HG03558 (cell line): ENCODE measurements around the gene SLC22A23.

Experiments
- ATAC-seq: cut with Tn5 transposase; IDR thresholded peaks from one replicate; pipeline ENCODE4 v1.9.1; 2021; ENCODE audit warnings: moderate number of reproducible peaks; ENCODE audit not compliant: unreplicated experiment; ENCODE audit errors: extremely low read depth

SLC22A23 gene

GRCh38 chr6:3340894-3341293, 116.0 kb downstream of the SLC22A23 start:
- no peak for ATAC-seq

- no peak for ATAC-seq
Observed at GRCh38 chr6:3340358-3340802, 116.5 kb downstream of the SLC22A23 start.

- ATAC-seq = no peak
Observed at GRCh38 chr6:3339811-3340210, 117.0 kb downstream of the SLC22A23 start.

GRCh38 chr6:3337521-3338350, 119.1 kb downstream of the SLC22A23 start:
- ATAC-seq = no peak

- no peak for ATAC-seq
Observed at GRCh38 chr6:3336859-3337515, 119.9 kb downstream of the SLC22A23 start.

GRCh38 chr6:3336066-3336786, 120.6 kb downstream of the SLC22A23 start:
- ATAC-seq = no peak

- no peak for ATAC-seq
Observed at GRCh38 chr6:3335169-3335568, 121.7 kb downstream of the SLC22A23 start.

GRCh38 chr6:3334555-3334954, 122.3 kb downstream of the SLC22A23 start:
- no peak for ATAC-seq

GRCh38 chr6:3333263-3333662, 123.6 kb downstream of the SLC22A23 start:
- peak; percentile 52 for ATAC-seq

GRCh38 chr6:3331971-3332370, 124.9 kb downstream of the SLC22A23 start:
- no peak for ATAC-seq

GRCh38 chr6:3331494-3331893, 125.4 kb downstream of the SLC22A23 start:
- ATAC-seq = no peak

GRCh38 chr6:3330199-3330598, 126.7 kb downstream of the SLC22A23 start:
- ATAC-seq = no peak

- no peak for ATAC-seq
Observed at GRCh38 chr6:3329393-3330051, 127.3 kb downstream of the SLC22A23 start.

- ATAC-seq = no peak
Observed at GRCh38 chr6:3328796-3329195, 128.1 kb downstream of the SLC22A23 start.

- ATAC-seq = no peak
Observed at GRCh38 chr6:3328145-3328544, 128.7 kb downstream of the SLC22A23 start.

- no peak for ATAC-seq
Observed at GRCh38 chr6:3327403-3327802, 129.4 kb downstream of the SLC22A23 start.

- ATAC-seq = no peak
Observed at GRCh38 chr6:3326981-3327380, 129.9 kb downstream of the SLC22A23 start.

- no peak for ATAC-seq
Observed at GRCh38 chr6:3326184-3326971, 130.5 kb downstream of the SLC22A23 start.

- no peak for ATAC-seq
Observed at GRCh38 chr6:3325210-3325609, 131.6 kb downstream of the SLC22A23 start.
